GM18505 (cell line): ENCODE data around the gene DTNBP1.

Source experiments
- ATAC-seq: cut with Tn5 transposase; IDR thresholded peaks from one replicate; pipeline ENCODE4 v1.9.1; 2021; ENCODE audit not compliant: unreplicated experiment
- POLR2A ChIP-seq: IDR thresholded peaks from 4 replicates; pipeline ENCODE4 v1.6.1; 2011; ENCODE audit warnings: borderline replicate concordance; ENCODE audit not compliant: insufficient read depth, insufficient read length; ENCODE audit errors: extremely low read depth

Gene DTNBP1

DNA sequence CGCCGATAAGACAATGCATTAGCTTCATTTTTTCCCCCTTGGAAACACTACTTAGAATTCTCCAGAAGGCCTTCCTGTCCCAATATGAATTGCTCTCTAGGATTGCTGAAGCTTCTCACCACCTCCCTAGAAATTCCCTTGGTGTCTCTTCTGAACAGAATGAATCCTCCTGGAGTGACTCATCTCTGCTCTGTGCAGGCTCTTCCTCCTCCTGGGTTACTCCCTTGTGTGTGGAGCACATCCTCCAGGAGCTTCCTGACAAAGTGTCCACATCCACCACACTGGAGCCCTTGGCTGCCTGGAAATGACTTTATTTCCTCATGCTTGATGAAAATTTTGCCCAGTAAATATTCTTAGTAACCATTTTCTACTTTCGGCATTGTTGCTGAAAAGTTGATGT, 54.4 kb downstream of the DTNBP1 start:
- ATAC-seq, result no peak
- no peak for TF ChIP-seq POLR2A

DNA sequence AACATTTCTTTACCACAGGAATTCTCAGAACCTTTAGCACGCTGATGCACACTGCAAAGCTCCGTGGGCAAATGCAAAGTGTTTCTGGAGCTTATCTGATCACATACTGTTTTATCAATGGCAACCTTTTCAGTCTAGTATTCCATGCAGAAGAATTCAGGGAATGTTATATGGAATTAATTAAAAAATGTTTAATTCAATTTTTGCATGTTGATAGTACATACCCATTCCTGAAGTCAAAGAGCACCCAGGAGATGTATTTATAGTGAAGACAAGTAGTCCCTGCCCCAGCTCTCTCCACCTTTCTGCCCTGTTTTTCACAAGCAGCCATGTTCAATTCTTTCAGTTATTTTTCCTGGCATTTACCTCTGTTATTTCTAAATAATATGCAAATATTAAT, 55.2 kb downstream of the DTNBP1 start:
- ATAC-seq, result no peak
- no peak for TF ChIP-seq POLR2A

DNA sequence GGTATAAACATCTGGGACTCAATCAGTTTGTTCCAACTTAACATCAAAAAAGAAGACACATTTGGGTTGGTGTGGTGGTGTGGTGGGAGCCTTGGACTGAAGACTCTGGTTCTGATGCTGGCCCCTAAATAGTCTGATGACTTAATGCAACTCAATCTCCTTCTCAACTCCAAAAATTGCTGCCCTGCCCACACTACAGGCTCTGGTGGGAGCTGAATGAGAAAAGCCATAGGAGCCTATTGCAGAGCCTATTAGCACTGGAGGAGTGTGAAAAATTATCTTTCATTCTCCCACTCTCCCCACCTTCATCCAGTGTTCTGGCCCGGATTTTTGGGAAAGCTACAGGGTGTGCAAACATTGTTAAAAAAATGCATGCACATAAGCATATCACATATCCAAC, 56.5 kb downstream of the DTNBP1 start:
- no peak for TF ChIP-seq POLR2A
- no peak for ATAC-seq

DNA sequence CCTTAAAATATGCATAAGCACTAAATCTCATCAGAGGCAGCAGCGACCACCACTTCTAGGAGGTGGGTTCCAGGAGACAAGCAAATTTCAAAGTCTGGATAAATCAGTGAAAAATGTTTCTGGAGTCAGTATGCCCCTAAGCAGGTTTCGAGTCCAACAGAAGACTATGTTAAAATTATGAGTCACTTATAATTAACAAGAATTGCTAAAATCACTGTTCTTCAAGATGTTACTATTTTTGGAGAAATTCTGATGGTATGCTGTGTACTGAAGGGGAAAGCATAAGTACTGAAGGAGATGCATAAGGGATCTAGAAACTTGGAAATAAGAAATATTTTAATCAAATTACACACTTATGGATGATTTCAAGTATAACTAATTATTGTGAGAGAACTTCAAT, 58.0 kb downstream of the DTNBP1 start:
- no peak for ATAC-seq
- TF ChIP-seq POLR2A, result no peak

DNA sequence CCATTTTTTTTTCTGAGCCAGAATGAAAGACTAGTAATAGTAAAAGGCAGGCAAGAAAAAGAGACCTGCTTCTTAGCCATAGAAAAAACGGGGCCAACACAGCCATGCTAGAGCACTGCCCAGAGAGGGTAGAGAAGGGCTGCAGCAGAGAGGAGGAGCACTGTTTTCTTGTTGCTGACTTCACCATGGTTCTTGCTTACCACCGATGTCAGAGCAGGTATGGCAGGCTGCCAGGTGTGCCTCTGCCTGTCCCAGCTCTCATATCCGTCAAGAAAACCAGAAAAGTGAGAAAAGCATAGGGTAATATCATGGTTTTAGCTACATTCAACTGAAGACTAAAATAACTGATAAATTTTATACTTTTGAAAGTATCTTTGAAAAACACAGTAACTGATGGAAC, 60.7 kb downstream of the DTNBP1 start:
- no peak for TF ChIP-seq POLR2A
- no peak for ATAC-seq

DNA sequence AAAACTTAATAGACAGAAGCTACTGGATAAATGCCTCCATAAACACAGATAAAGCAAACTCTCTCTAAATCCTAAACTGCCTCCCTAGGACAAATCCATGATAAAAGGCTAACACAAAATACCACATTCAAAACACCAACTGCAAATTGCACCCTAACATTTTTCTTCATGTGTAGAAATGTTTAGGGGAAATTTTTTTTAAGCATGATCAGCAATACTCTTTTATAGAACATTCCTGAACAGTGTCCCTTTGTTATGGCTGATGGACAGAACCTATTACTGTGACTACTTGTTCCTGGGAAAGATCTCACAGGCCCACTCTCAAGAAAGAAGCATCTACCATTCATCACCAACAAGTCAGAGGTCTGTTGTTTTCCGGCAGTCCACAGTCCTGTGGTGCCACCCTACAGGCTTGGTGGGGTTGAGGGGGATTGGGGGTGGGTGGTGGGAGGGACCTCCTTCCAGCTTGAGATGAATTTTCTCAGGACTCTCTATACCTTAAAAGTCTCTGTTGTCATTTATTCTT, 64.5 kb downstream of the DTNBP1 start:
- TF ChIP-seq POLR2A, result no peak
- ATAC-seq, result no peak

DNA sequence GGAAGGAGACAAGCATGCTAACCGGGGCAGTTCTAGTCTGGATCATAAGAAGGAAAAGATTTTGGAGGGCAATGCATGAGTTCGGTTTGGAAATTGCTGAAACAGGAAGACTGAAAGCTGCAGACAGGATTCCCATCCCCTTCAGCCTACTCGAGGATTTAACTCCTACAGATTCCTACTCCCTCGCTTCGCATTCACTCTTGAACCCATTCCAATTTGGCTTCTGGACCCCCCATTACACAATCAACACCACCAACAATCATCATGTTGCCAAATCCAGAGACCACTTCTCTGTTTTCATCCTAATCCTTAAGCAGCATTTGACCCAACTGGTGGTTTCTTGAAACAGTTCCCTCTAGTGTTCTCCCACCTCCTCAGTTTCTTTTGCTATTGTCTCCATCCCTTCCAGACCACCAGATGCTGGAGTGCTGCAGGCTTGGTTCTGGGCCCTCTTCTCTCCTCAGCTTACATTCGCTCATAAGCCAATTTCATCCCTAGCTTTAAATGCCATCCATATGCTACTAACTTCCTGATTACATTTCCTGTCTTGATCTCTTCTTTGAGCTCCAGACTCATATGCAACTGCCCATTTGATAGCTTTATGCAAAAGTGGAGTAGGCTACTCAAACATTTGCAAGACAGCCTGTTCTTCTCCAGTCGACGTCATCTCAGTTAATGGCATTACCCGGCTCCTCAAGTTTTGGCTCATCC, 66.5 kb downstream of the DTNBP1 start:
- ATAC-seq, result no peak
- TF ChIP-seq POLR2A, result no peak

DNA sequence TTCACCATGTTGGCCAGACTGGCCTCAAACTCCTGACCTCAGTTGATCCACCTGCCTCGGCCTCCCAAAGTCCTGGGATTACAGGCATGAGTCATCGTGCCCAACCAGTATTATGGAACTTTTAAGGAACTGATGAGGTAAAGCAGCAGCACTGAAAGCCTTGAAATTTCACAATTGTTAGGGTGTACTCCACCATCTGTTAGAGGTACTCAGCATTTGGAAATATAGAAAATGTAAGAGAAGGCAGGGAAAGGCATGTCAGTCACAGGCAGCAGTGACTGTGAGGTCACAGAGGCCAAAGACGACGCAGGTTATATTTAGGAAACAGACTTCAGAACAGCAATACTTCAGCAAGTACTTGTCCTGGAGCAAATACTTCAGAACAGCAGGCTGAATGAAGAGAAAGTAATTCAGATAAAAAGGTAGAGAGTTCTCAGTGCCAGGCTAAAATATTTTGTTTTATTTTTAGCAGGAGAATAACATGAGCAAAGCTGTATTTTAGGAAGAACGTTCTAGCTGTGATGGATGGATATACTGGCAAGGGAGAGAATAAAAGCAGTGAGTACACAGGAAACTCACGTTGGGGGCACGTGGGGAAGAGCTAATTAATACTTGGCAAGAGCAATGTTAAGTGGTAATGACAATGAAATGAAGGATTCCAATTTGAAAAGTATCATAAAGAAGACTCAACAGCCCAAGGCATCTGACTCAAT, 67.2 kb downstream of the DTNBP1 start:
- ATAC-seq, result no peak

DNA sequence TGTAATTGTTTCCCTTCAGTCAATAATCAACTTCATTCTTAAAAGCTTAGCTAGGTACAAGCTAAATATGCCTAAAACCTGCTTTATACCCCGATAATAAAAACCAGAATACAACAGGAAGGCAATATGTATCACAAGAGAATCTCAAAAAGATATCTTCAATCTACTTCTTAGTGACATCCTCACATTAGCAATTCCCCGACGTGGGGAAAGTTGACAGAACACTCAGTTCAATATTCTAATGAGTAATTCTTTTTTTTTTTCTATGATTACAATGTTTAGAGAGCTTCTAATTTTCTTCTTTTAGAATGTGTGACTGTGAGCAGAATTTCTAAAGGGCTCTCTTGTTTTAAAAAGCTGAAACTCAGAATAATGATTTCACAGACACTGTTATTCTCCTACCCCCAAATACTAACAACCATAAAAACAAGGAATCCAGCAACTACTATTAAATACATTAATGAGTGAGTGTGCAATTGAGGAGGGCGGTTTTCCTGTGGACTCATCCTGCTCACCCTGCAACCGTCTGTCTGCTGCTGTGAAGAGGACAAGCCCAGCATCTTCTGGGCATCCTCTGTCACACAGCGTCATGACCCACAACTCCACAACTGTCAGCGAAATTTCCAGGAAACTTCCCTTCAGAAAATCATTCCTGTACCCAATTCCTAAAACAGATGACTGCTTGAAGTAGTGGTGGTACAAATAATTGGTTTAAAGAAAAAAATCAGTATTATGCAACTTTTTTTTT, 68.1 kb downstream of the DTNBP1 start:
- no peak for TF ChIP-seq POLR2A
- ATAC-seq, result no peak

More for the DNA sequence above, 67.2 kb downstream of the DTNBP1 start:
- no peak for TF ChIP-seq POLR2A

DNA sequence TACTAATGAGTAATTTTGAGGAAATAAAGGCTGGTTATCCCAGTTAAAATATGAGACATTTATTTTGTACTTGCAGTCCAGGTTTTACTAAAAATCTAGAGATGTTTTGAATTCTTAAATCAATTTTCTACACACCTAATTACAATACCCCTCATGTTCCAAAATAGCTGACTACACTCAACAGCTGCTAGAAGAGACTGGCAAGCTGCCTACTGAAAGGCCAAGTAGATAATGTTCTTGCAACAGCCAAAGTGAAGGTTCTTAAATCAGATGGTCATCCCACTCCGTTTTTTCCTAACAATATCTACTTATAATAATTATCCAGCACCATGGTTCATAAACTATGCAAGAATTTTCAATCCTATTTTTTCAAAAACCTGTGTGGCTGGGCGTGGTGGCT, 69.0 kb downstream of the DTNBP1 start:
- TF ChIP-seq POLR2A, result no peak
- no peak for ATAC-seq

DNA sequence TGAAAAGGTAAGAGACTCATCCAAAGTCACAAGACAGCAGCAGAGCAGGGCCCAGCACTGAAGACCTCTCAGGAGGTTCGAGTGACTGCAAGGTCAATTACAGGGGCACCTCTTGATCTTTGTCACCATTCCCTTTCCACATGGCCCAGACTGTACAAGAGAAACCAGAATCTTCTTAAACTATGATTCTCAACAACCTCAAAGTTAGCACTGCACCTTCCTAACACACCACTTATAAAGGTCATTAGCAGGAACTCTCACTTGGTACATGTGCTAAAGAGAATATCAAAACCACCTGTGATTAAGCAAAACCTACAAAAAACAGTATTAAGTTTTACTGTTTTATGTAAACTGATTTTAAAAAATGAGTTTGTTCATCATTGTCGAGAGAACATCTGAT, 70.2 kb downstream of the DTNBP1 start:
- TF ChIP-seq POLR2A, result no peak
- ATAC-seq, result no peak

DNA sequence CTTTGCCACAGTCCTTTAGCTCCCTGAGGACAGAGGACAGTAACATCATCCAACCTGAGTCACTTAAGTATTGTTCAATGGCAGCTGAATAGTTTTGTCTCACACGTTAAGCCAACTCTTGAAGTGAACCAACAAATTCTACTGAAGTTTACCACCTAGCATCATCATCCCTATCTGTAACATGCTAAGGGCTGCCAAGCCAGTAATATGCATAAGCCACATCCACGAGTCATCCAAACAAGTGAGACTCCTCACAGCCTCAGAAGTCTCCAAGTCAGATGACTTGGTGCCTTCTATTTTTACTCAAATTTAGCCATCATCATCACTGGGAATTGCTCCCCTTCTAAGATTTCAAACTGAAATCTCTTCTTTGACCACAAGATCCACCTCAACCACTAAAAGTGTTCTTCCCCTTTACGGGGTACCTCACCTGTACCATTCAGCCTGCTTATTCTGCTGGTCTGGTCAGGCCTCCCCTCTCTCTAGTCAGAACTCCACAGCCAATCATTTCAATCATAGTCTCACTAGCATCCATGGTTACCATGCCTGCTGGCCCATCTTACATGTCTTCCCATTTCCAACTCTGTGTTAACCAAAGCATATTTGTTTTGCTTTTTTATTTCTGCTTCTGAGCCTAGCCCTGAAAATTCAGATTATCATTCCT, 73.7 kb downstream of the DTNBP1 start:
- no peak for ATAC-seq
- TF ChIP-seq POLR2A, result no peak

DNA sequence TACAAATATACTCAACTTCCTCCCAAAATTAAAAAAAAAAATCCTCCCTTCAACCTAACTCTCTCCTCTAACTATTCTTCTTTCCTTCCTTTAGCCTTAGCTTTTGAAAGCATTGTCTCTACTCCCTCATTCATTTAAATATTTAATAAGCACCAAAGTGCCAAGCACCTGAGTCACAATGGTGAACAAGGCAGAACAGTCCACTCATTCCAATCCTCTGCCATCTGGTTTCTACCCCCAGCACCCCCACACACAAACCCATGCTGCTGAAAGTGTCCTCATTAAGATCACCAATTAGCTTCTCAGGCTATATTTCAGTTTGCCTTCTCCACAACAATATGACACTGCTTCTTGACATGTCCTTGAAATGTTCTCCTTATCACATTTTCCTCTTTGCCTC, 76.3 kb downstream of the DTNBP1 start:
- ATAC-seq, result no peak
- TF ChIP-seq POLR2A, result no peak

DNA sequence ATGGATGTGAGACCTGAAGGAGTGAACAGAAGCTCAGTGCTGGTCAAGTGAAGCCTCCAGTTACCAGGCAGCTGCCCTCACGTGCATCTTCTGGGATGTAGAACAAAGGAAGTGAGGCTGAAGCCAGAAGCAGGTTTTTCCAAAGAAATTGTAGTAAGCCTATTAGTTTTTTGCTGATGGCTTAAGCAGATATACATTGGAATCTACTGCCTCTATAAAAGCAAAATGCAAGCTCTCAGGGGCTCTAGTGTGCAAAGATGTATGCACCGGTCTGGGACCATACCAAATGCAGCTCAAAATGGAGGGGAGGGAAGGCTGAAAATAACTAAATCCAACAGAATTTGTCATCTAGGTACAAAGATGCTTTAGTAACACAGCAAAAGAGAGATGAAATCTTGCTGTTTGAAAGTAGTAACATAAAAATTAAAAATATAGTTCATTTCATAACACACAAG, 77.0 kb downstream of the DTNBP1 start:
- no peak for ATAC-seq
- TF ChIP-seq POLR2A, result no peak

DNA sequence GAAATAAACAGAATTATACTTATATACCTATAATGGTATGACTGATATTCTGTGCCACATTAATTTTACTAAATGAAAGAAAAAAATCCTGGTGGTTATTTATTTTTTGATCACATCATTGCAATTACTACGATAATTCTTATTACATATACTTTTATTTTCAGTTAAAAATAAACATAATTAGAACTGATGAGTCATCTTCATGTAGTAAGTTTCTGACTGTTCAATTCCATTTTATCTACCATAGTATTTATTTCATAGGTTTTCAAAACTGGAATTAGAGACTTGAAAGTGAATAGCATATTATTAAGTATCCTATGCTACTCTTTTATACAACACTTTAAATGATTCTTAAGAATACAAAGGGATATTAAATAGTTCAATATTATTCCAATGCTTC, 80.3 kb downstream of the DTNBP1 start:
- no peak for ATAC-seq
- TF ChIP-seq POLR2A, result no peak
